HG02852 (cell line): ENCODE measurements around the gene ADGRG2.

Experiments used
- ATAC-seq: cut with Tn5 transposase; IDR thresholded peaks from one replicate; pipeline ENCODE4 v1.9.1; 2021; ENCODE audit warnings: mild to moderate bottlenecking, moderate library complexity; ENCODE audit not compliant: unreplicated experiment

ADGRG2 gene

GRCh38 chrX:18964026-18964425 lies 158.2 kb downstream of the ADGRG2 start:
- ATAC-seq, result no peak

DNA sequence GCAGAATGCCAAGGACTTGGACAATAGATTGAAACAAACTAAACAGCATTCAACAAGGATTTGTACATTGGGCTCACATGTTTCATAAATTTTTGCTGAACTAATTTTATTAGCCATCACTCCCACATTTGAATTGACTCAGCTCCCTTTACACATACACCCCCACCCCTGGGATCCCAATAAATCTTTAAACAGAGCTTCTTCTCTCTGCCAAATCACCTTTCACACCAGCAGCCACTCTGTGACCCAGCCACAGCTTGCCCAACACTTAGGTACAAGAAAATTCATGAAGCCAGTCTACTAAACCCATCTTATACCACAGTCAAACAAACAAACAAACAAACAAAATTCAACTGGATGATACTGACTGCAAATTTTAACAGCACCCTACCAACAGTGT lies 159.9 kb downstream of the ADGRG2 start:
- ATAC-seq, result no peak

DNA sequence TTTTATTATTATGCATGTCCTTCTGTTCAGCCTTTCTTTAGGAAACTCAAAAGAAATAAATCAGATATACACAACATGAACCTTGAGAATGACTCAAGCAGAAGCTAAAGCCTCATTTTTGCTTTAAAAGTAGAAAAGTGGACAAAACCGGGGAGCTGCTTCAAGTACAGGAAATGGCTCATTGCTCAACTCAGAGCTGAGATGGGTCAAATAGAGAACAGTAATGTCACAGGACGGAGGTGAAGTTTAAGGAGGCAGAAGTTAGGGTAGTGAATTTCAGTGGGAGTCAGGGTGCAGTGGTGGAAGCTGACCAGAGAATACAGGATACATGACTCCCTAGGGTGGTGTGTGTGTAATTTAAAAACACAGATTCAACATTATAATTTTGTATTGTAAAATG lies 160.6 kb downstream of the ADGRG2 start:
- no peak for ATAC-seq

- no peak for ATAC-seq
These were observed 165.8 kb downstream of the ADGRG2 start for GRCh38 chrX:18956303-18957032.

DNA sequence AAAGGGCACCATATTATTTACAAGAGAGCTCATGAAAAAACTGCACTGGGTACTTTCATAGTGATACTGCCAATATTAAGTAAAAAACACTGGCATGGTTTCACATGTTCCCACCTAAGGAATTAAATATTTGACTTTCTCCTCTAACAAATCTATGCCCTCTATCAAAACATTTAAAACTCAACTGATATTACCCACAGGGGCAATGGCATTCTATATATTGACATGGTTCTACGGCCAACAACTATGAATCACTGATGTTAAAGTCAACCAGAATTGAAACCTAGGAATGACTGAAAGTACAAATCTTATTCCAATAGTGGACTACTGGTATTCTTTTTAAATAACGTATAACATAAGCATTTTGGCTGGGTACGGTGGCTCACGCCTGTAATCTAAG lies 166.6 kb downstream of the ADGRG2 start:
- no peak for ATAC-seq

DNA sequence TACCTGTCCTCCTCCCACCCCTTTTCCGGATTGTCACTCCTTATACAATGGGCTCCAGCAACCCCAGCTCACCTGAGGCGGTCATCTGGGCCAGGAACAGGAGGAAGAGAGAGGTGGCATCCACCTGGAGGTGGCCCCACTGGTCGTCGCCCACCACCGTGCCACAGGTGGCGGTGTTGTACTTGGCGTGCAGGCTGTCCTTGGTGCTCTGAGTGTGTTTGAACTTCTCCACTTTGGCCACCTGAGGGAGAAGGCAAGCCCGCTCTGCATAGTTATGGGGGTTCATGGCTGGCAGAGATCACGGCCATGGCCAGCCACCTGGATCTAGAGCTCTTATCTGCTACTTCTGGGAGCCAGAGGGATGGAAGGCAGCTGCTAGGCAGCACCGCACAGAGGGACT lies 171.2 kb downstream of the ADGRG2 start:
- no peak for ATAC-seq

GRCh38 chrX:18949944-18950301 lies 172.3 kb downstream of the ADGRG2 start:
- ATAC-seq, result no peak

GRCh38 chrX:18949291-18949943 lies 172.9 kb downstream of the ADGRG2 start:
- ATAC-seq, result no peak

DNA sequence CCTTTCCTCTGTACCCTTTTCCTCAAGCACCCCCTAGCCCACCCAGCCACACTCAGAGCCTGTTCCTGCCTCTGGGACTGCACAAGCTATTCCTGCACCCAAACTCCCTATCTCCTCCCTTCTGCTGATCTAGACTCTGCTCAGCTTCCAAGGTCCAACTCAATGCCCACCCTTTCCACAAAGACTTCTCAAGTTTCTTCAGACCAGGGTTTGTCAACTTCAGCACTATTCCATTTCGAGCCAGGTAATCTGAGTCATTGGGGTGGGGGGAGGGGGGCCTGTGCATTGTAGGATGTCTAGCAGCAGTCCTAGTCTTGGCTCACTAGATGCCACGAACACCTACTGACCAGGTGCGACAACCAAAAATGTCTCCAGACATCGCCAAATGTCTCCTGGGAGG lies 175.7 kb downstream of the ADGRG2 start:
- ATAC-seq, result no peak

GRCh38 chrX:18946157-18946556 lies 176.1 kb downstream of the ADGRG2 start:
- ATAC-seq, result no peak

- ATAC-seq, result no peak
These were observed 176.8 kb downstream of the ADGRG2 start for GRCh38 chrX:18945483-18945882.

- ATAC-seq, result no peak
These were observed 177.8 kb downstream of the ADGRG2 start for GRCh38 chrX:18944482-18944881.

- ATAC-seq, result no peak
These were observed 180.4 kb downstream of the ADGRG2 start for GRCh38 chrX:18941896-18942295.
